UCSD-AML1 (cell line): ENCODE results near the gene S100A10.

Source experiments
- DNase-seq: peaks from one replicate; lab custom pipeline; 2025; ENCODE audit not compliant: unreplicated experiment; lab: John Stamatoyannopoulos, UW

S100A10 gene

GRCh38 chr1:151966061-151966460, 27.6 kb downstream of the S100A10 start:
- DNase-seq = no peak

GRCh38 chr1:151964510-151964909, 29.1 kb downstream of the S100A10 start:
- no peak for DNase-seq

- DNase-seq = no peak
These were observed 30.4 kb downstream of the S100A10 start for GRCh38 chr1:151963288-151963687.

- DNase-seq = no peak
These were observed 31.8 kb downstream of the S100A10 start for GRCh38 chr1:151961833-151962232.

- no peak for DNase-seq
These were observed 32.7 kb downstream of the S100A10 start for GRCh38 chr1:151960780-151961513.

- DNase-seq = no peak
These were observed 34.7 kb downstream of the S100A10 start for GRCh38 chr1:151958959-151959358.

- no peak for DNase-seq
These were observed 36.6 kb downstream of the S100A10 start for GRCh38 chr1:151956957-151957497.

- no peak for DNase-seq
These were observed 40.1 kb downstream of the S100A10 start for GRCh38 chr1:151953409-151954094.

GRCh38 chr1:151952811-151953210, 40.8 kb downstream of the S100A10 start:
- DNase-seq = no peak

- DNase-seq = no peak
These were observed 44.1 kb downstream of the S100A10 start for GRCh38 chr1:151949371-151950193.

- DNase-seq = no peak
These were observed 45.2 kb downstream of the S100A10 start for GRCh38 chr1:151948506-151948905.

GRCh38 chr1:151947140-151947539, 46.5 kb downstream of the S100A10 start:
- no peak for DNase-seq

GRCh38 chr1:151945725-151946722, 47.6 kb downstream of the S100A10 start:
- peak; percentile 23 for DNase-seq

- no peak for DNase-seq
These were observed 48.6 kb downstream of the S100A10 start for GRCh38 chr1:151944857-151945575.

- DNase-seq = no peak
These were observed 49.4 kb downstream of the S100A10 start for GRCh38 chr1:151944126-151944856.

- no peak for DNase-seq
These were observed 50.1 kb downstream of the S100A10 start for GRCh38 chr1:151943591-151943990.

GRCh38 chr1:151942882-151943281, 50.8 kb downstream of the S100A10 start:
- DNase-seq = no peak

- DNase-seq = no peak
These were observed 53.1 kb downstream of the S100A10 start for GRCh38 chr1:151940541-151940940.

- no peak for DNase-seq
These were observed 53.9 kb downstream of the S100A10 start for GRCh38 chr1:151939779-151940178.
